ENCODE data around the gene IRF7.
A peak's percentile ranks its signal among the peaks of the same experiment; 100 is the strongest.

Gene IRF7

DNA sequence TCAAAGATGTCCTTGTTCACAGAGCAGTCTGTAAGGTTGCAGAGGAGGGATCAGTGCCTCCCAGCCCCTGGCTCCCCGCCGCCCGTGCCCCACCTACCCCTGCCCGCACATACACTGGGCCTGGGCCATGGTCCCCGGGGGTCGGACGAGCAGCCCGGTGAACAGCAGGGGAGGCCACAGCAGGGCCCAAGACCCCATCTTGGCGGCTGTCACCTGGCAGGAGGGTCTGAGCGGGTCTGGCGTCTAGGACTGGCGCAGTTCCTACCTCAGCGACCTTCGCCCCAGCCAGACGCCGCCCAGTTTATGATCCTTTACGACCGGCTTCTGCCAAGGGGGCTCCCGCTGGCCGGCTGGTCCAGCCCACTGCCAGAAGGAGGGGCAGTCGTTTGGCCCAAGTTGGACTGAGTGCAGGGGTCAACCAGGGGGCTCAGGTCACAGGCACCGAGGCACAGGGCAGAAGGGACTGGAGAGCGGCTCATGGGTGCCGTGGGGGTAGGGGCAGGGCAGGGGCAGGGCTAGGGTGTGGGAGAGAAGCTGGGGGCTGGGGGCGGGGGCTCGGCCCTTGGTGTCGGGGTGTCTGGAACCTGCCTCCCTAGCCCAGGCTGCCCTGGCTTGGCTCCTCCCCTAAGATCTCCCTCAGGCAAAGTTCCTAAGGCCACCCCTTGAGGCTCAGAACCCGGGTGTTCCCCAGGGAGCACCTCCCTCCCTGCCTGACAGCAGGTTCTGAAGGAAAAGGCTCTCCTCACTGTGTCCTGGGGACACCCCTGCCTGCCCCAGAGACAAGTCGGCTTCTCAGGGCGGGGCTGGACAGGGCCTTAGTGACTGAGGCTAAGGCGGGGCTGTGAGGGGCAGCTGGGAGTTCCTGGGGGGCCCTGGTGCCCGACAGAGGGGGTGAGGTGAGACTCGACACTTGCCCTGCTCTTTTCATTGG is 9.2 kb upstream of the IRF7 start, which contains the start of gene CDHR5:
Gene CDHR5 (minus strand): TSS at position 251 of the 931 bp plus-strand sequence. CDS start 53 bp downstream, at position 198.
- TF ChIP-seq, protein P1, sequence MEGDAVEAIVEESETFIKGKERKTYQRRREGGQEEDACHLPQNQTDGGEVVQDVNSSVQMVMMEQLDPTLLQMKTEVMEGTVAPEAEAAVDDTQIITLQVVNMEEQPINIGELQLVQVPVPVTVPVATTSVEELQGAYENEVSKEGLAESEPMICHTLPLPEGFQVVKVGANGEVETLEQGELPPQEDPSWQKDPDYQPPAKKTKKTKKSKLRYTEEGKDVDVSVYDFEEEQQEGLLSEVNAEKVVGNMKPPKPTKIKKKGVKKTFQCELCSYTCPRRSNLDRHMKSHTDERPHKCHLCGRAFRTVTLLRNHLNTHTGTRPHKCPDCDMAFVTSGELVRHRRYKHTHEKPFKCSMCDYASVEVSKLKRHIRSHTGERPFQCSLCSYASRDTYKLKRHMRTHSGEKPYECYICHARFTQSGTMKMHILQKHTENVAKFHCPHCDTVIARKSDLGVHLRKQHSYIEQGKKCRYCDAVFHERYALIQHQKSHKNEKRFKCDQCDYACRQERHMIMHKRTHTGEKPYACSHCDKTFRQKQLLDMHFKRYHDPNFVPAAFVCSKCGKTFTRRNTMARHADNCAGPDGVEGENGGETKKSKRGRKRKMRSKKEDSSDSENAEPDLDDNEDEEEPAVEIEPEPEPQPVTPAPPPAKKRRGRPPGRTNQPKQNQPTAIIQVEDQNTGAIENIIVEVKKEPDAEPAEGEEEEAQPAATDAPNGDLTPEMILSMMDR (IDR thresholded peaks at IDR 0.05; ENCODE audit: unreplicated experiment in 3 of 3), result no peak
- Mint-ChIP-seq H3K36me3 (ENCODE audit: low read depth) (peaks cover 5% of the 10 kb centered on the region), H3K4me3 (peak within 1 kb of the TSS; percentile 21 to 71 (median 32)), H3K27ac (peak within 1 kb of the TSS in 1 of 3 experiments; percentile 45), H3K4me1 (peaks cover 23% of the 10 kb centered on the region), H3K27me3 (ENCODE audit: low read depth) (peaks cover 38% of the 10 kb centered on the region), H3K9me3 (no peaks in the 10 kb centered on the region)

DNA sequence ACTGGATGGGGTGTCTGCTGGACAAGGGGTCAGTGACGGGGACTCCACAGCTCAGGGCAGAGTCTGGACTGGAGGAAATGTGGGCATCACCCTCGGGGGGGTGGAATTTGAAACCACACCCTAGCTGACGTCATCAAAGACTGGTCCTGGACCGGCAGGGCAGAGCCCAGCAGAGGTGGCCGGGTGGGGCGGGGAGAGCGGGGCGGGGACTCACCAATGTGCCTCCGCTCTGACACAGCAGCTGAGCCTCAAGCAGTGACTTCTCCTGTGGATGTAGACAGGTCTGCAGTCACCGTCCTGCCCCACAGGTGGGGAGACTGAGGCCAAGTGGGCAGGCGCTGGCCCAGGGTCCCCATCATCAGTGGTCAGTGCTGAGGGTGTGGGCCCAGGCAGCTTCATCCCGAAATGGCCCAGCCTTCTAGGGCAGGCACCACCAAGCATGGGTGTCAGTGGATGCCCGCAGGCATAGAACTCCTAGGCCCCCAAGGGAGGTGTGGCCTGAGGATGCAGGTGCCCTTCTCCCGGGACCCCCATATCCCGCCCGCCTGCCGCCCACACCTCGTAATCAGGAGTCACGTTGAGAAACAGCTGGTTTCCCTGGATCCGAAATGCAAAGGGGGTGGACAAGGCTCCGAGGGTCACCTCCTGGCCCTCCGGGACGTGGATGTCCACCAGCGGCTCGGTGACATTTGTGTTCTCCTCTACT is 8.4 kb upstream of the IRF7 start:
- TF ChIP-seq, protein P1 (IDR thresholded peaks at IDR 0.05; ENCODE audit: unreplicated experiment in 3 of 3), result no peak
- H3K4me3 Mint-ChIP-seq, result peak overlapping the region in 1 of 3 experiments; percentile 25
- H3K4me1 Mint-ChIP-seq, result peaks cover 17% of the 10 kb centered on the region
- H3K36me3 Mint-ChIP-seq (ENCODE audit: low read depth), result peaks cover 5% of the 10 kb centered on the region
- H3K27ac Mint-ChIP-seq, result no peak overlapping the region
- H3K9me3 Mint-ChIP-seq, result no peaks in the 10 kb centered on the region
- peaks cover 32% of the 10 kb centered on the region for H3K27me3 Mint-ChIP-seq (ENCODE audit: low read depth)

DNA sequence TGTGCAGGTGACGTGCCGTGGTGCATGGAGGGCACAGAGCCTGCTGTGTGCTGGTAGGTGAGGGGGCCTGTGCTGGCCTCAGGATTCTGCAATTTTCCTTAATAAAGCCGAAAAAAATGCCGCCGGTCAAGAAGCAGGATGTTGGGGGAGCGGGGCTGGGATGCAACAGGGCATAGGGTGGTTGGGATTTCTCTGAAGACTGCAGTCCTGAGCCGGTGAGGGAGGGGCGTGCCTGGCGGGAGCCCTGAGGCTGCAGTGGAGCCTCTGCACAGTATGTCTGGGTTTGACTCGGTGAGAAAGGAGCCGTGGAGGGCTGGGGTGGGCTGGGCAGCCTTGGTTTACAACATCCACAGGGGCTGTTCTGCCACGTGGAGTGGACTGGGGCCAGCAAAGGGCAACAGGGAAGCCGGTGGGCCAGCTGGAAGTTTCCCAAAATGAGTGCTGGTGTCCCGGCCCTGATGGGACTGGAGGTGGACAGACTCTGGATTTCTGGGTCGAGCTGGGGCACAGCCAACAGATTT is 7.7 kb upstream of the IRF7 start:
- H3K36me3 Mint-ChIP-seq (ENCODE audit: low read depth), result peaks cover 2% of the 10 kb centered on the region
- H3K27me3 Mint-ChIP-seq (ENCODE audit: low read depth), result peaks cover 24% of the 10 kb centered on the region
- peaks cover 10% of the 10 kb centered on the region for H3K4me1 Mint-ChIP-seq
- H3K4me3 Mint-ChIP-seq, result peak overlapping the region in 2 of 3 experiments; percentile 19 to 57
- H3K27ac Mint-ChIP-seq, result peak overlapping the region in 1 of 3 experiments; percentile 58
- TF ChIP-seq, protein P1 (IDR thresholded peaks at IDR 0.05; ENCODE audit: unreplicated experiment in 3 of 3), result no peak
- H3K9me3 Mint-ChIP-seq, result no peaks in the 10 kb centered on the region

DNA sequence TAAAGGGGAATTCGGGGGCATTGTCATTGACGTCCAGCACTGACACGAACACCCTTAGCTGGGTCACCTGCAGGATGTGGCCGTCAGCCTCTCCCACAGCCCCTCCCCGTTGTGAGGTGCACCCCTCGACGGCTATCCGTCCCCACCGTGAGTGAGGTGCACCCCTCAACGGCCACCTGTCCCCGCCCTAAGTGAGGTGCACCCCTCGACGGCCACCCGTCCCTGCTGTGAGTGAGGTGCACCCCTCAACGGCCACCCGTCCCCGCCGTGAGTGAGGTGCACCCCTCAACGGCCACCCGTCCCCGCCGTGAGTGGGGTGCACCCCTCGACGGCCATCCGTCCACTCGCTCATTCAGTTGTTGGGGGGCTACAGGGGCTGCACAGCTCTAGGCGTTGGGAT is 6.1 kb upstream of the IRF7 start:
- H3K27me3 Mint-ChIP-seq (ENCODE audit: low read depth), result peaks cover 14% of the 10 kb centered on the region
- TF ChIP-seq, protein P1 (IDR thresholded peaks at IDR 0.05; ENCODE audit: unreplicated experiment in 3 of 3), result no peak
- no peak overlapping the region for H3K4me3 Mint-ChIP-seq
- no peaks in the 10 kb centered on the region for H3K36me3 Mint-ChIP-seq (ENCODE audit: low read depth)
- no peaks in the 10 kb centered on the region for H3K4me1 Mint-ChIP-seq
- no peak overlapping the region for H3K27ac Mint-ChIP-seq
- H3K9me3 Mint-ChIP-seq, result no peaks in the 10 kb centered on the region

DNA sequence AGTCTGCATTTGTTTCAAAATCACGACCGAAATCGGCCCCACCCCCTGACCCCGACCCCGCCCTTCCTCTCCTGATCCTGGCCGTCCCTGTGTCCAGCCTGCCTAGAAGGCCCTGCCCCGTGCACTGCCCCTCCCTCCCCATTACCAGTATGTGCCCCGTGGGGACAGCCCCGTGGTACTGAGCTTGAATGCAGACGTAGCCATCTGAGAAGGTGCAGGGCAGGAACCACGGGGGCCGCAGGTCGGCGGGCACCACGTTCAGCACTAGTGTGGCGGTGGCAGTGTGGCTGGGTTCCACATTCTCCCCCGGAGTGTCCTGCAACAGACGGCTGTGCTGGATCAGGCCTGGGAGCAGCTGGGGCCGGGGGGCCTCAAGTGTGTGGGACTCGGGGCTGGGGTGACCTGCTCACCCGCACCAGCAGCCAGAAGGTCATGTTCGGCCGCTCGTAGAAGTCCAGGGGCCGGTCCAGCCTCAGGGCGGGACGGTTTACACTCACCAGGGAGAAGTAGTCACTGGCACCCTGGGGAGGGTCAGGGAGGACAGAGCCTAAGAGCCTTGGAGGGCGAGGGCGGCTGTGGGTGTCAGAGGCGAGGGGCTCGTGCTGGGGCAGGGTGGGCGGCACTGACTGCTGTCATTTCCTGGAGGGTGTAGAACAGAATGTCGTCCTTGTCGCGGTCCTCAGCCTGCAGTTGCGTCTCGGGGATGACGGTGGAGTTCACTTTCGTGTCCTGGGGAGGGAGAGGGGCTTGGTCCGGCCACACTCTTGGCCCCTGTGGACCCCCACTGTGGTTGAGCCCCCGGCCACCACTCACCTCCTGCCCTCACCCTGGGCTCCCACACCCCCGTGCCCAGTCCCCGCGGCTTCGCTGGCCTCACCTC is 5.4 kb upstream of the IRF7 start:
- Mint-ChIP-seq H3K36me3 (ENCODE audit: low read depth) (no peaks in the 10 kb centered on the region), H3K4me1 (no peaks in the 10 kb centered on the region), H3K9me3 (no peaks in the 10 kb centered on the region), H3K27me3 (ENCODE audit: low read depth) (peaks cover 14% of the 10 kb centered on the region), H3K4me3 (no peak overlapping the region), H3K27ac (no peak overlapping the region)
- TF ChIP-seq, protein P1 (IDR thresholded peaks at IDR 0.05; ENCODE audit: unreplicated experiment in 3 of 3), result no peak
